ENCODE results near the gene FUNDC2. TPM values are rescaled to one million over a fixed set of nuclear protein-coding genes. Genes with fewer than 3 reads are reported as not detected.

The FUNDC2 gene
- total and polyA plus RNA-seq, 2 donors (not counting 3 experiments of a cell fraction or from before 2014, with no cell fraction given) = 53.3 to 65.6 TPM

- H3K9me1 ChIP-seq (replicated peaks; ENCODE audit: control insufficient read depth, extremely low read depth, insufficient read depth, low read length) = no peaks in the 10 kb centered on the region
- TSS peak; percentile 32 for BruUV-seq (replicated peaks)
- no peaks in the 10 kb centered on the region for H3K27me3 ChIP-seq (ENCODE audit: control insufficient read depth in 2 of 2, insufficient read depth in 2 of 2, low read length in 2 of 2)
- no peaks in the 10 kb centered on the region for H4K20me1 ChIP-seq (replicated peaks; ENCODE audit: control insufficient read depth, extremely low read depth, insufficient read depth, low read length)
- no peak for TF ChIP-seq MYC (IDR thresholded peaks at IDR 0.05; ENCODE audit: low read depth, low read length)
- TF ChIP-seq POLR2AphosphoS5 (IDR thresholded peaks at IDR 0.05; ENCODE audit: insufficient read depth, low read depth, low read length) = no peak
- TF ChIP-seq POLR2A (IDR thresholded peaks at IDR 0.05; ENCODE audit: low read depth, low read length) = no peak
- no peak for TF ChIP-seq JUN (IDR thresholded peaks at IDR 0.05; ENCODE audit: borderline replicate concordance, insufficient read depth, insufficient read length, low read depth)
- no peak for TF ChIP-seq EZH2 (IDR thresholded peaks at IDR 0.05; ENCODE audit: borderline replicate concordance, low read depth, low read length, severe bottlenecking)
- no peak for TF ChIP-seq FOS (IDR thresholded peaks at IDR 0.05; ENCODE audit: borderline replicate concordance, insufficient read depth, low read length)
- TF ChIP-seq GATA2 (IDR thresholded peaks at IDR 0.05; ENCODE audit: insufficient read depth, insufficient read length, low read depth, low read length) = no peak
- TF ChIP-seq, protein P1, sequence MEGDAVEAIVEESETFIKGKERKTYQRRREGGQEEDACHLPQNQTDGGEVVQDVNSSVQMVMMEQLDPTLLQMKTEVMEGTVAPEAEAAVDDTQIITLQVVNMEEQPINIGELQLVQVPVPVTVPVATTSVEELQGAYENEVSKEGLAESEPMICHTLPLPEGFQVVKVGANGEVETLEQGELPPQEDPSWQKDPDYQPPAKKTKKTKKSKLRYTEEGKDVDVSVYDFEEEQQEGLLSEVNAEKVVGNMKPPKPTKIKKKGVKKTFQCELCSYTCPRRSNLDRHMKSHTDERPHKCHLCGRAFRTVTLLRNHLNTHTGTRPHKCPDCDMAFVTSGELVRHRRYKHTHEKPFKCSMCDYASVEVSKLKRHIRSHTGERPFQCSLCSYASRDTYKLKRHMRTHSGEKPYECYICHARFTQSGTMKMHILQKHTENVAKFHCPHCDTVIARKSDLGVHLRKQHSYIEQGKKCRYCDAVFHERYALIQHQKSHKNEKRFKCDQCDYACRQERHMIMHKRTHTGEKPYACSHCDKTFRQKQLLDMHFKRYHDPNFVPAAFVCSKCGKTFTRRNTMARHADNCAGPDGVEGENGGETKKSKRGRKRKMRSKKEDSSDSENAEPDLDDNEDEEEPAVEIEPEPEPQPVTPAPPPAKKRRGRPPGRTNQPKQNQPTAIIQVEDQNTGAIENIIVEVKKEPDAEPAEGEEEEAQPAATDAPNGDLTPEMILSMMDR (IDR thresholded peaks at IDR 0.05; ENCODE audit: extremely low read depth in 1 of 2, insufficient read depth in 1 of 2, low read depth in 1 of 2, low read length in 2 of 2) = no peak
- no peak for TF ChIP-seq MAX (IDR thresholded peaks at IDR 0.05; ENCODE audit: insufficient read depth, insufficient read length)
- dilution Hi-C loops (cut with MboI; ENCODE audit: extremely low pct_ligation_motif_present, low sequenced_read_pairs) (no loop called here), intact Hi-C loops (cut with micrococcal nuclease) (loop anchor here (1.0 kb wide), 3 partner anchors 14 to 45 kb away; partner anchors contain the start of gene FUNDC2)
- FAIRE-seq = no peak
- H3K79me2 ChIP-seq (ENCODE audit: control insufficient read depth, insufficient read depth, low read length) = peaks cover 45% of the 10 kb centered on the region
- H3K27ac ChIP-seq (ENCODE audit: insufficient read depth, low read depth, low read length) = peak overlapping the region; percentile 43
- peak overlapping the region; percentile 94 for H3K4me2 ChIP-seq (ENCODE audit: insufficient read depth, low read length)
- POLR2A ChIA-PET = no interaction called here
- peak overlapping the region; percentile 63 for H3K9ac ChIP-seq (replicated peaks; ENCODE audit: extremely low read depth, insufficient read depth, low read length)
- peaks cover 20% of the 10 kb centered on the region for H3K4me1 ChIP-seq (ENCODE audit: control insufficient read depth, extremely low read depth, insufficient read depth, low read length)
- no peaks in the 10 kb centered on the region for H3K9me3 ChIP-seq (replicated peaks; ENCODE audit: control insufficient read depth, insufficient read depth, low read length)
- DNase-seq (ENCODE audit: low read depth, low spot score) = no peak
- H2AFZ ChIP-seq (ENCODE audit: low read depth, low read length) = peak overlapping the region; percentile 92
- no peaks in the 10 kb centered on the region for H3K36me3 ChIP-seq (ENCODE audit: control insufficient read depth in 2 of 2, extremely low read depth in 1 of 2, insufficient read depth in 2 of 2, low read length in 2 of 2)
- H3K4me3 ChIP-seq (replicated peaks in 1 of 3; ENCODE audit: insufficient read depth in 1 of 3, low read depth in 1 of 3, low read length in 3 of 3) = peak overlapping the region; percentile 52 to 87 (median 73)
- CTCF ChIA-PET = interaction anchor here (1.1 kb wide), 1 partner anchor 23 kb away, joined by 3 read pairs; no protein-coding TSS in a partner anchor
These were observed 45.1 kb downstream of the FUNDC2 start for GRCh38 chrX:155071694-155072280.

All from endothelial cell of umbilical vein (primary cell).